HL-60 (cell line): Measurements from ENCODE around the gene ACOXL.

Experiments
- POLR2AphosphoS5 ChIP-seq: IDR thresholded peaks from 2 replicates; pipeline ENCODE4 v1.6.1; 2012; ENCODE audit warnings: low read depth
- TF ChIP-seq, protein P1 (sequence below): IDR thresholded peaks from one replicate; pipeline ENCODE4 v1.5.1; 2011; ENCODE audit warnings: low read length, control low read depth, inconsistent platforms; ENCODE audit not compliant: insufficient read depth
- TF ChIP-seq, protein P2 (sequence below): IDR thresholded peaks from 2 replicates; pipeline ENCODE4 v1.6.1; 2012; ENCODE audit warnings: low read depth; ENCODE audit not compliant: insufficient replicate concordance

DNA sequence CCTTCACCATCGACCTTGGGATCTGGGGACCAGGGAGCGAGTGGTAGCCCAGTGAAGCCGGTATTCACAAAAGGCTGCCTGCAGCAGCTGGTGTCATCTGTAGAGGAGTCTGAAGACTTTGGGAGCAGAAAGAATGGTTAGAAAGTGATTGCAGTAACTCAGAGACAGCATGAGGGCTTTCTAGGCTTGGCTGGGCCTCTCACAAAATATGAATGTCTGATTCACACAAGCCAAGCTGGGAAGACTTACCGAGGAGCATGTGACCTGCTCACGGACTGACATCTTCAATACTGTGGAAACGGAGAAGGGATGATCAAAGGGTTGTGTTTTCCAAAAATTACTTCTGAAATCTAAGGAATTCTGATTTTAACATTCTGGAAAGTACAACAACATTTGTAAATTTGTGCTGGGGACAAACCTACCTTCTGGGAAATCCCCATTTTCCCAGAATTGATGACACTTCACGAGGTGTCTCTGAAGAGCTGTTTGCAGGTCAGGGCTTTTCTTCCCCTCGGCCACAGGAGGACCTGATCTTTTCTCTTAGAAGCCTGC, 111.7 kb downstream of the ACOXL start:
- no peak for TF ChIP-seq POLR2AphosphoS5
- TF ChIP-seq, protein P1, sequence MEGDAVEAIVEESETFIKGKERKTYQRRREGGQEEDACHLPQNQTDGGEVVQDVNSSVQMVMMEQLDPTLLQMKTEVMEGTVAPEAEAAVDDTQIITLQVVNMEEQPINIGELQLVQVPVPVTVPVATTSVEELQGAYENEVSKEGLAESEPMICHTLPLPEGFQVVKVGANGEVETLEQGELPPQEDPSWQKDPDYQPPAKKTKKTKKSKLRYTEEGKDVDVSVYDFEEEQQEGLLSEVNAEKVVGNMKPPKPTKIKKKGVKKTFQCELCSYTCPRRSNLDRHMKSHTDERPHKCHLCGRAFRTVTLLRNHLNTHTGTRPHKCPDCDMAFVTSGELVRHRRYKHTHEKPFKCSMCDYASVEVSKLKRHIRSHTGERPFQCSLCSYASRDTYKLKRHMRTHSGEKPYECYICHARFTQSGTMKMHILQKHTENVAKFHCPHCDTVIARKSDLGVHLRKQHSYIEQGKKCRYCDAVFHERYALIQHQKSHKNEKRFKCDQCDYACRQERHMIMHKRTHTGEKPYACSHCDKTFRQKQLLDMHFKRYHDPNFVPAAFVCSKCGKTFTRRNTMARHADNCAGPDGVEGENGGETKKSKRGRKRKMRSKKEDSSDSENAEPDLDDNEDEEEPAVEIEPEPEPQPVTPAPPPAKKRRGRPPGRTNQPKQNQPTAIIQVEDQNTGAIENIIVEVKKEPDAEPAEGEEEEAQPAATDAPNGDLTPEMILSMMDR = no peak
- TF ChIP-seq, protein P2, sequence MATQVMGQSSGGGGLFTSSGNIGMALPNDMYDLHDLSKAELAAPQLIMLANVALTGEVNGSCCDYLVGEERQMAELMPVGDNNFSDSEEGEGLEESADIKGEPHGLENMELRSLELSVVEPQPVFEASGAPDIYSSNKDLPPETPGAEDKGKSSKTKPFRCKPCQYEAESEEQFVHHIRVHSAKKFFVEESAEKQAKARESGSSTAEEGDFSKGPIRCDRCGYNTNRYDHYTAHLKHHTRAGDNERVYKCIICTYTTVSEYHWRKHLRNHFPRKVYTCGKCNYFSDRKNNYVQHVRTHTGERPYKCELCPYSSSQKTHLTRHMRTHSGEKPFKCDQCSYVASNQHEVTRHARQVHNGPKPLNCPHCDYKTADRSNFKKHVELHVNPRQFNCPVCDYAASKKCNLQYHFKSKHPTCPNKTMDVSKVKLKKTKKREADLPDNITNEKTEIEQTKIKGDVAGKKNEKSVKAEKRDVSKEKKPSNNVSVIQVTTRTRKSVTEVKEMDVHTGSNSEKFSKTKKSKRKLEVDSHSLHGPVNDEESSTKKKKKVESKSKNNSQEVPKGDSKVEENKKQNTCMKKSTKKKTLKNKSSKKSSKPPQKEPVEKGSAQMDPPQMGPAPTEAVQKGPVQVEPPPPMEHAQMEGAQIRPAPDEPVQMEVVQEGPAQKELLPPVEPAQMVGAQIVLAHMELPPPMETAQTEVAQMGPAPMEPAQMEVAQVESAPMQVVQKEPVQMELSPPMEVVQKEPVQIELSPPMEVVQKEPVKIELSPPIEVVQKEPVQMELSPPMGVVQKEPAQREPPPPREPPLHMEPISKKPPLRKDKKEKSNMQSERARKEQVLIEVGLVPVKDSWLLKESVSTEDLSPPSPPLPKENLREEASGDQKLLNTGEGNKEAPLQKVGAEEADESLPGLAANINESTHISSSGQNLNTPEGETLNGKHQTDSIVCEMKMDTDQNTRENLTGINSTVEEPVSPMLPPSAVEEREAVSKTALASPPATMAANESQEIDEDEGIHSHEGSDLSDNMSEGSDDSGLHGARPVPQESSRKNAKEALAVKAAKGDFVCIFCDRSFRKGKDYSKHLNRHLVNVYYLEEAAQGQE = no peak
